H1 (cell line): ENCODE data around the gene SPACA9.

Experiments
- EGR1 ChIP-seq: IDR thresholded peaks from 2 replicates; pipeline ENCODE4 v1.6.1; 2011; ENCODE audit warnings: low read depth, low read length, borderline replicate concordance
- EP300 ChIP-seq, 2 experiments: IDR thresholded peaks; 1 replicate in 1 of 2; 2 replicates in 1 of 2; pipeline ENCODE4 v1.6.1; 2011 to 2012; ENCODE audit warnings: low read depth in 2 of 2, low read length in 2 of 2, mild to moderate bottlenecking in 2 of 2, borderline replicate concordance in 1 of 2, inconsistent platforms in 1 of 2, moderate library complexity in 1 of 2
- EZH2 ChIP-seq: fragments of 200-600 bp; sonication (generic); IDR thresholded peaks from 2 replicates; pipeline ENCODE4 v1.7.1; 2012; ENCODE audit warnings: low read depth, mild to moderate bottlenecking, moderate library complexity, low read length, inconsistent platforms; ENCODE audit not compliant: severe bottlenecking
- FOSL1 ChIP-seq: IDR thresholded peaks from 2 replicates; pipeline ENCODE4 v1.6.1; 2011; ENCODE audit warnings: mild to moderate bottlenecking, low read depth, low read length, moderate library complexity; ENCODE audit not compliant: insufficient read depth
- POLR2A ChIP-seq, 2 experiments: IDR thresholded peaks; 1 replicate in 1 of 2; 2 replicates in 1 of 2; pipeline ENCODE4 v1.6.1; 2011; ENCODE audit warnings: low read depth in 2 of 2, low read length in 2 of 2, mild to moderate bottlenecking in 2 of 2; ENCODE audit errors: control extremely low read depth in 1 of 2
- POLR2AphosphoS5 ChIP-seq: IDR thresholded peaks from 2 replicates; pipeline ENCODE4 v1.6.1; 2011; ENCODE audit warnings: low read depth, low read length
- YY1 ChIP-seq: IDR thresholded peaks from 2 replicates; pipeline ENCODE4 v1.6.1; 2011; ENCODE audit warnings: low read depth, mild to moderate bottlenecking, low read length

GRCh38 chr9:132887181-132888120, 8.8 kb downstream of the SPACA9 start:
- TF ChIP-seq EP300 (IDR thresholded peaks at IDR 0.05; ENCODE audit: borderline replicate concordance in 1 of 2, low read depth in 2 of 2, low read length in 2 of 2) (no peak), POLR2AphosphoS5 (no peak), FOSL1 (no peak), EZH2 (no peak), POLR2A (IDR thresholded peaks at IDR 0.05; ENCODE audit: control extremely low read depth in 1 of 2, low read depth in 2 of 2, low read length in 2 of 2) (no peak), YY1 (no peak), EGR1 (no peak)
